LNCaP clone FGC (cell line): ENCODE data around the gene CD36.

Experiments
- DNase-seq: peaks from one replicate; pipeline ENCODE4 v3.0.0-alpha.2; 2011; ENCODE audit warnings: low read depth
- H3K4me3 ChIP-seq: 2 replicates; pipeline ENCODE4 v1.5.1; 2011; ENCODE audit warnings: mild to moderate bottlenecking, low read depth, low read length, control low read depth
- TF ChIP-seq, protein P1 (sequence below): IDR thresholded peaks from 2 replicates; pipeline ENCODE4 v1.5.1; 2012; ENCODE audit warnings: mild to moderate bottlenecking; ENCODE audit not compliant: control insufficient read depth, insufficient read depth; ENCODE audit errors: extremely low read depth

CD36 gene

GRCh38 chr7:80671744-80672143 is 33.3 kb downstream of the CD36 start:
- no peak for DNase-seq

GRCh38 chr7:80675090-80675489 is 36.6 kb downstream of the CD36 start:
- no peak for DNase-seq
- no peak overlapping the region for H3K4me3 ChIP-seq
- TF ChIP-seq, protein P1, sequence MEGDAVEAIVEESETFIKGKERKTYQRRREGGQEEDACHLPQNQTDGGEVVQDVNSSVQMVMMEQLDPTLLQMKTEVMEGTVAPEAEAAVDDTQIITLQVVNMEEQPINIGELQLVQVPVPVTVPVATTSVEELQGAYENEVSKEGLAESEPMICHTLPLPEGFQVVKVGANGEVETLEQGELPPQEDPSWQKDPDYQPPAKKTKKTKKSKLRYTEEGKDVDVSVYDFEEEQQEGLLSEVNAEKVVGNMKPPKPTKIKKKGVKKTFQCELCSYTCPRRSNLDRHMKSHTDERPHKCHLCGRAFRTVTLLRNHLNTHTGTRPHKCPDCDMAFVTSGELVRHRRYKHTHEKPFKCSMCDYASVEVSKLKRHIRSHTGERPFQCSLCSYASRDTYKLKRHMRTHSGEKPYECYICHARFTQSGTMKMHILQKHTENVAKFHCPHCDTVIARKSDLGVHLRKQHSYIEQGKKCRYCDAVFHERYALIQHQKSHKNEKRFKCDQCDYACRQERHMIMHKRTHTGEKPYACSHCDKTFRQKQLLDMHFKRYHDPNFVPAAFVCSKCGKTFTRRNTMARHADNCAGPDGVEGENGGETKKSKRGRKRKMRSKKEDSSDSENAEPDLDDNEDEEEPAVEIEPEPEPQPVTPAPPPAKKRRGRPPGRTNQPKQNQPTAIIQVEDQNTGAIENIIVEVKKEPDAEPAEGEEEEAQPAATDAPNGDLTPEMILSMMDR = no peak

More at GRCh38 chr7:80671744-80672143, 33.3 kb downstream of the CD36 start:
- H3K4me3 ChIP-seq = no peak overlapping the region
- TF ChIP-seq, protein P1 = no peak

- TF ChIP-seq, protein P1 = no peak
- DNase-seq = no peak
- H3K4me3 ChIP-seq = no peak overlapping the region
These were observed 38.0 kb downstream of the CD36 start for GRCh38 chr7:80676404-80676803.

DNA sequence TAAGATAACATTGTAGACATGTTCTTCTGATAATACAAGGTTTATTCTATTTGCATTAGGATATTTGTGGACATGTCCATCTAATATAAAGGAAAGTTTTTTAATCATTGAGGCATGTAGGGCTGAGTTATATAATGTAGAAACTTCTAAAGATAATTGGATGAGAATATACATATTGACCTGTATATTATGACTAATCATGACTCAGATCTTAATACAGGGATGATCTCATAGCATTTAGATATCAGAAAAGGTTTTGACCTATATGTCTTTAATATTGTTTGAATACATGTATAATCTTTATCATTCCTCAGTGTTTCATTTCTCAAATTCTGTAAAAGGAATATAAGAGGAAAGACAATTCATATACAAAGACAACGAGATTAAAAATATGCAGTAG is 39.2 kb downstream of the CD36 start:
- TF ChIP-seq, protein P1 = no peak
- no peak for DNase-seq
- H3K4me3 ChIP-seq = no peak overlapping the region

GRCh38 chr7:80678707-80679106 is 40.3 kb downstream of the CD36 start:
- TF ChIP-seq, protein P1 = no peak
- H3K4me3 ChIP-seq = no peak overlapping the region
- no peak for DNase-seq

DNA sequence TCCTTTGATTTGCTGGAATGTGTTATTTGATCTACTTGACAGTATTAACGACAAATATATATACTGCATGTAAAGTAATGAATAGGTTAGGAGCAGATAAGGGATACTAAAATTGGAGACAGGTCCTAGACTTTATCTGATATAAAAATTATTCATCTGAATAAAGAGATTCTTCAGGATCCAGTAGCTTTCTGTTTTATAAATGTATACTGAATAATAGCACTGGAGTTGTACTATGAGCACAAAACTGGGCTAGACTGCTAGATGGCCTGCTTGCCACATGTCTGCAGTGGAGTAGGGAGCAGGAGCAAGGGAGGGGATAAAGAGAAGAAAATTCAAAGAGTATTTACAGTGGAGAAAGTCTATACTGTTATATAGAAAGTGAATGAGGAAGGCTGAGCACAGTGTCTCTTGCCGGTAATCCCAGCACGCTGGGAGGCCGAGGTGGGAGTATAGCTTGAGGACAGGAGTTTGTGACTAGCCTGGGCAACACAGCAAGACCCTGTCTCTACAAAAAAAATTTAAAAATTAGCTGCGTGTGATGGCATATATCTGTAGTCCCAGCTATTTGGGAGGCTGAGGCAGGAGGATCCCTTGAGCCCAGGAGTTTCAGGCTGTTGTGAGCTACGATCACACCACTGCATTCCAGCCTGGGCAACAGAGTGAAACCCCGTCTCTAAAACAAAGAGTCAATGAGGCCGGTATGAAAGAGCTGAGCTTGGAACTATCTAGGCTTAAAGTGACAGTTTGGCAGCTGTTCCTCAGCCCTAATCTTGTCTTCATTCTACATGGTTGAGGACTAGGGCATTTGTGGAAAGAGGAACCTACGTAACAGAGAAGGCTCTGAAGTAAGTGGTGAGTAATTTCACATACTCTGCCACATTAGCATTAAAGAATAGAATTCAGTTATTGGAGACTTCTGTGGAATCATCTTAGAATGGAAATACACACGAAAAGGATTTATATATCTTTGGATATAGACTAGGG is 41.8 kb downstream of the CD36 start:
- DNase-seq = no peak
- TF ChIP-seq, protein P1 = no peak
- H3K4me3 ChIP-seq = no peak overlapping the region
